ENCODE results near the gene ADAM12.
"Not testable (repeated sequence)": the region's sequence is repeated elsewhere in the genome, so short reads cannot be mapped to it uniquely, and the experiment has no call there.

Gene ADAM12

DNA sequence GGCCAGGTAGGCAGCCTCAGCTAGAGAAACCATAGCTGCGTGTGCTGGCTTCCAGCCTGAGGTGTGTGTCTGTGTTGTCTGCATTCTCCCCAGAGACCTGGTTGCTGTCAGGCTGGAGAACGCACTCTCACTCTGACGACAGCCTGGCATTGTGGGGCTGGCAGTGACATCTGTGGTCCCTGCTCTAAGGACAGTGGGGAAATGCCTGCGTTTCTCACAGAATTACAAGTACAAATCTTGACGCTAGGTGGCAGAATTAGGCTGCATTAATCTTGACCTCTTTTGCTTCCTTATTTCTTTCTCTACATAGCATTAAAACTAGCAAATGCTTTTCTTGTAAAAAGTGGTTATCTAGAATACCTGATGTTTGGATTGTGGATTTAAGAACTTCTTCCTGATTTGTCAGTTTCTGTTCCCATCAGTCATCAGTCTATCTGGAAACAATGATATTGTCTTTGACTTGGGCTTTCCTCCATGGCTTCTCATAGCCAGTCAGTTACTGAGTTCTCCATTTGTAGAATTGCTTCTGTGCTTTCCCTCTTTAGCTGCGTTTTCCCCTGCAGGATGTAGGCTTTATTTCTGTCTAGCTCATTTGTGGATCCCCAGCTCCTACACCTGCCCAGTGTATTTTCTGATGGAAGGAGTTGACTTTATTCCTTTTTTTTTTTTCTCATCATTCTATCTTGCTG lies 405.9 kb downstream of the ADAM12 start:
- DNase-seq (ENCODE audit: low read depth): peak; percentile 57

- no peak for DNase-seq (ENCODE audit: low read depth)
Measured at GRCh38 chr10:125980521-125981035, 407.7 kb downstream of the ADAM12 start.

DNA sequence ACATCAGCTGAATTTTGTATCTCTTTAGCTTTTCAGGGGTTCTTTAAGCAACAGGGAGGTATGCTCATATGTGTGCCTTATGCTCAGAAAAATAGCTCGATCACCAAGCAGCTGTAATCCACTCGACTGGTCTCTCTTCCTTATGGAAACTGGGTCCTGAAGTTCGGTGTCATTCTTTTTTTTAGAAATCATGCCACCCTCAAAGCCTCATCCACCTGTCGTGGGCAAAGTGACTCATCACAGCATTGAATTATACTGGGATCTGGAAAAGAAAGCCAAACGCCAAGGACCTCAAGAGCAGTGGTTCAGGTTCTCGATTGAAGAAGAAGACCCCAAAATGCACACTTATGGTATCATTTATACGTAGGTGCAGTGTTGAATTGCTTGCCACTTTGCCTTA lies 408.3 kb downstream of the ADAM12 start:
- no peak for DNase-seq (ENCODE audit: low read depth)

GRCh38 chr10:125976960-125977605 lies 411.2 kb downstream of the ADAM12 start:
- DNase-seq (ENCODE audit: low read depth): peak; percentile 7

- not testable (repeated sequence) for DNase-seq (ENCODE audit: low read depth)
Measured at GRCh38 chr10:125970077-125970630, 418.1 kb downstream of the ADAM12 start.

DNA sequence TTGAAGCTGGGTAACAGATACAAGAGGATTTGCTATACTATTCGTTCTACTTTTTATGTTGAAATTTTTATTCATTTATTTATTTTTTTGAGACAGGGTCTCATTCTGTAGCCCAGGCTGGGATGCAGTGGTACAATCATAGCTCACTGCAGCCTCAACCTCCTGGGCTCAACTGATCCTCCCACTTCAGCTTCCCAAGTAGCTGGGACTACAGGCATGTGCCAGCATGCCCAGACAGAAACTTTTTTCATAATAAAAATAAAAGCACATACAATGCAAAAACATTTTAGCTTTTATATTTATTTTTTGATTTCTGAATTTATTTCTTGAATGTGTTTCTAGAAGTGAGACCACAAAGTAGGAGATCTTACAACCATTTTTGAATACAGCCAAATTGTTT lies 420.7 kb downstream of the ADAM12 start:
- DNase-seq (ENCODE audit: low read depth): no peak

DNA sequence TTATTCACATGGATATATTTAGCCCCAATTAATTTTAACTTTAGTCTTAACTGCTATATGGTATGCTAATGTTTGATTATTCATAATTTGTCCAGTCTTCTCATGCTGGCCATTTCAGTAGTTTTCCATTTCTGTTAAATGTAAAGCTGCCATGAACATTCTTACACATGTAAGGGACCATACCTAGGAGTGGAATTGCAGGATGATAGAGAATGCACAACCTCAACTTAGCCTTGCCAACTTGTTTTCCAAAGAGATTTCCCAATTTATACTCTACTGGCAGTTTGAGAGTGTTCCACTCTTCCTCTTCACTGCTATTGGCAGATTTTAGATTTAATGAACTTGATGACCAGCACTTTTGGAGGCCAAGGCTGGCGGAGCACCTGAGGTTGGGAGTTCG lies 423.7 kb downstream of the ADAM12 start:
- DNase-seq (ENCODE audit: low read depth): no peak

Measured in iris pigment epithelial cell (primary cell).